ENCODE measurements around the gene NCAPH2. TPM values are rescaled to one million over a fixed set of nuclear protein-coding genes. Genes with fewer than 3 reads are reported as not detected.
A peak's percentile ranks its signal among the peaks of the same experiment; 100 is the strongest.

NCAPH2 gene
- total RNA-seq, 1 donor, result 27.5 TPM

- Histone ChIP-seq H2AFZ (ENCODE audit: low read length) (peak within 1 kb of the TSS; percentile 97), H3K4me3 (ENCODE audit: insufficient read depth, low read length) (peak within 1 kb of the TSS; percentile 89), H3K27me3 (ENCODE audit: insufficient read depth, low read length) (peaks cover 9% of the 10 kb centered on the region), H3K36me3 (ENCODE audit: insufficient read depth, low read length) (no peaks in the 10 kb centered on the region), H3K27ac (ENCODE audit: low read depth, low read length) (no peak within 1 kb of the TSS), H3K4me1 (ENCODE audit: insufficient read depth, low read length) (peaks cover 7% of the 10 kb centered on the region), H3K4me2 (ENCODE audit: insufficient read depth, low read length) (peak within 1 kb of the TSS; percentile 99), H3K79me2 (ENCODE audit: insufficient read depth, low read length) (no peaks in the 10 kb centered on the region), H3K9me3 (ENCODE audit: low read depth, low read length) (no peaks in the 10 kb centered on the region), H4K20me1 (ENCODE audit: insufficient read depth, low read length) (no peaks in the 10 kb centered on the region)
- peak; percentile 98 for DNase-seq (ENCODE audit: insufficient read length, low spot score, missing footprints)
- TF ChIP-seq CTCF (IDR thresholded peaks at IDR 0.05; ENCODE audit: extremely low read depth, low read depth, low read length), result peak; percentile 76
These were observed 54.7 kb downstream of the NCAPH2 start, which contains the start of gene SYCE3 for GRCh38 chr22:50562523-50563412. TSS of gene SYCE3 (minus strand) at chr22:50562919. CDS start at chr22:50556405, 6,514 bp downstream.

- Histone ChIP-seq H3K36me3 (ENCODE audit: insufficient read depth, low read length) (no peaks in the 10 kb centered on the region), H4K20me1 (ENCODE audit: insufficient read depth, low read length) (no peaks in the 10 kb centered on the region), H3K4me3 (ENCODE audit: insufficient read depth, low read length) (peak overlapping the region; percentile 89), H3K4me2 (ENCODE audit: insufficient read depth, low read length) (peak overlapping the region; percentile 99), H3K9me3 (ENCODE audit: low read depth, low read length) (no peaks in the 10 kb centered on the region), H2AFZ (ENCODE audit: low read length) (peak overlapping the region; percentile 97), H3K27me3 (ENCODE audit: insufficient read depth, low read length) (peaks cover 9% of the 10 kb centered on the region), H3K27ac (ENCODE audit: low read depth, low read length) (no peak overlapping the region), H3K79me2 (ENCODE audit: insufficient read depth, low read length) (no peaks in the 10 kb centered on the region), H3K4me1 (ENCODE audit: insufficient read depth, low read length) (peaks cover 7% of the 10 kb centered on the region)
- DNase-seq (ENCODE audit: insufficient read length, low spot score, missing footprints), result peak; percentile 44
- TF ChIP-seq CTCF (IDR thresholded peaks at IDR 0.05; ENCODE audit: extremely low read depth, low read depth, low read length), result no peak
These were observed 55.6 kb downstream of the NCAPH2 start for GRCh38 chr22:50563413-50564160.

- Histone ChIP-seq H3K27me3 (ENCODE audit: insufficient read depth, low read length) (peaks cover 9% of the 10 kb centered on the region), H3K4me1 (ENCODE audit: insufficient read depth, low read length) (peaks cover 7% of the 10 kb centered on the region), H2AFZ (ENCODE audit: low read length) (no peak overlapping the region), H3K27ac (ENCODE audit: low read depth, low read length) (no peak overlapping the region), H3K79me2 (ENCODE audit: insufficient read depth, low read length) (no peaks in the 10 kb centered on the region), H3K4me3 (ENCODE audit: insufficient read depth, low read length) (no peak overlapping the region), H3K36me3 (ENCODE audit: insufficient read depth, low read length) (no peaks in the 10 kb centered on the region), H3K4me2 (ENCODE audit: insufficient read depth, low read length) (no peak overlapping the region), H4K20me1 (ENCODE audit: insufficient read depth, low read length) (no peaks in the 10 kb centered on the region), H3K9me3 (ENCODE audit: low read depth, low read length) (no peaks in the 10 kb centered on the region)
- TF ChIP-seq CTCF (IDR thresholded peaks at IDR 0.05; ENCODE audit: extremely low read depth, low read depth, low read length), result no peak
- peak; percentile 11 for DNase-seq (ENCODE audit: insufficient read length, low spot score, missing footprints)
These were observed 56.3 kb downstream of the NCAPH2 start for GRCh38 chr22:50564289-50564688.
